ENCODE data around the gene SRC.

GRCh38 chr20:37386505-37387251 is 40.7 kb downstream of the SRC start:
- TF ChIP-seq CTCF (IDR thresholded peaks at IDR 0.05) = no peak
- TF ChIP-seq POLR2A (IDR thresholded peaks at IDR 0.05) = no peak

Data from thyroid gland (tissue), 4 donors.